Measurements from ENCODE around the gene DLG2.
"Not testable (repeated sequence)": the region's sequence is repeated elsewhere in the genome, so short reads cannot be mapped to it uniquely, and the experiment has no call there.

The DLG2 gene

GRCh38 chr11:85114786-85115185 is 512.4 kb downstream of the DLG2 start:
- Histone ChIP-seq H3K9me3 (ENCODE audit: low read length) (no peaks in the 10 kb centered on the region), H3K4me1 (ENCODE audit: insufficient read depth, low read length) (peaks cover 17% of the 10 kb centered on the region), H3K36me3 (ENCODE audit: insufficient read depth, low read length) (no peaks in the 10 kb centered on the region), H3K27me3 (ENCODE audit: insufficient read depth, low read length) (no peaks in the 10 kb centered on the region), H2AFZ (ENCODE audit: low read depth, low read length) (no peak overlapping the region), H3K4me3 (ENCODE audit: low read length) (no peak overlapping the region)

- H3K27me3 ChIP-seq (ENCODE audit: insufficient read depth, low read length); H3K36me3 ChIP-seq (ENCODE audit: insufficient read depth, low read length); H3K4me3 ChIP-seq (ENCODE audit: low read length); H2AFZ ChIP-seq (ENCODE audit: low read depth, low read length); H3K9me3 ChIP-seq (ENCODE audit: low read length); H3K4me1 ChIP-seq (ENCODE audit: insufficient read depth, low read length): not testable (repeated sequence)
Observed at GRCh38 chr11:85110246-85110645, 516.9 kb downstream of the DLG2 start.

DNA sequence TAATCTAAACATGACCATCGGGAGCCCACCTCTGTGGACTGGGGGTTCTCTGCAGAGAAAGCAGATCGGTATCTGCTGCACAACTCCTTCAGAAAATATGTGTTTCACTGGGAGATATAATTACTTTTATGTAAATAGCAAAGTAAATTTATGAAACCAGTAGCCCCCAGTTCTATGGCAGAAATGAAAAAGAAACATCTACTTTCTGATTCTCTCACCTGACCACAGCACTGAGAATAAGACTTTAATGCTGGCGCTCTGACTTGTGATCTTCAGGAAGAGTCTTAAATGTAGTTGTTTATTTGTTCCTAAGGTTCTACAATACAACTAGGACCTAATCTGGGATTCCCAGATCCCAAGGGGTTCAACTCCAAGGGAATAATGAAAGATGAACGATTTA is 518.0 kb downstream of the DLG2 start:
- H2AFZ ChIP-seq (ENCODE audit: low read depth, low read length): no peak overlapping the region
- H3K4me3 ChIP-seq (ENCODE audit: low read length): no peak overlapping the region
- H3K27me3 ChIP-seq (ENCODE audit: insufficient read depth, low read length): no peaks in the 10 kb centered on the region
- no peaks in the 10 kb centered on the region for H3K36me3 ChIP-seq (ENCODE audit: insufficient read depth, low read length)
- peaks cover 3% of the 10 kb centered on the region for H3K4me1 ChIP-seq (ENCODE audit: insufficient read depth, low read length)
- H3K9me3 ChIP-seq (ENCODE audit: low read length): no peaks in the 10 kb centered on the region

DNA sequence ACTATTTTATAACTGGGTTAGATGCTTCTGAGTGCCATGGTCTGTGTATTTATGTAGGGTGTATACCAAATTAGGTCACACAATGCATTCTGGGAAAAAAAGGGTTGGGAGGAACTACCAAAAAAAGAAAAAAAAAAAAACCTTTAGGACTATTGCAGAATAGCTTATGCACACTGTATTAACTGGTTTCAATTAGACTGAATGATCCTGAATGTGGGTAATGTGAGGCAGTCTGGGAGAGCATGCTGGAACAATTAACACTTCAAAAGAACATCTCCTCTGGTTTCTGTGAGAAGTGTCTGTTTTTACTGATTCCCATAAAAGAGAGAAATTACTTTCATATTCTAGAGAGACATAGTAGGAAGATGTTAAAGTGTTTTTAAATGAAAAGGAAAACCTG is 521.3 kb downstream of the DLG2 start:
- Histone ChIP-seq H3K36me3 (ENCODE audit: insufficient read depth, low read length) (no peaks in the 10 kb centered on the region), H3K4me3 (ENCODE audit: low read length) (no peak overlapping the region), H3K27me3 (ENCODE audit: insufficient read depth, low read length) (no peaks in the 10 kb centered on the region), H2AFZ (ENCODE audit: low read depth, low read length) (peak overlapping the region; percentile 47), H3K9me3 (ENCODE audit: low read length) (no peaks in the 10 kb centered on the region), H3K4me1 (ENCODE audit: insufficient read depth, low read length) (peaks cover 3% of the 10 kb centered on the region)

GRCh38 chr11:85099522-85099921 is 527.6 kb downstream of the DLG2 start:
- H3K36me3 ChIP-seq (ENCODE audit: insufficient read depth, low read length): no peaks in the 10 kb centered on the region
- H3K4me3 ChIP-seq (ENCODE audit: low read length): no peak overlapping the region
- no peaks in the 10 kb centered on the region for H3K27me3 ChIP-seq (ENCODE audit: insufficient read depth, low read length)
- no peaks in the 10 kb centered on the region for H3K4me1 ChIP-seq (ENCODE audit: insufficient read depth, low read length)
- H2AFZ ChIP-seq (ENCODE audit: low read depth, low read length): no peak overlapping the region
- no peaks in the 10 kb centered on the region for H3K9me3 ChIP-seq (ENCODE audit: low read length)

DNA sequence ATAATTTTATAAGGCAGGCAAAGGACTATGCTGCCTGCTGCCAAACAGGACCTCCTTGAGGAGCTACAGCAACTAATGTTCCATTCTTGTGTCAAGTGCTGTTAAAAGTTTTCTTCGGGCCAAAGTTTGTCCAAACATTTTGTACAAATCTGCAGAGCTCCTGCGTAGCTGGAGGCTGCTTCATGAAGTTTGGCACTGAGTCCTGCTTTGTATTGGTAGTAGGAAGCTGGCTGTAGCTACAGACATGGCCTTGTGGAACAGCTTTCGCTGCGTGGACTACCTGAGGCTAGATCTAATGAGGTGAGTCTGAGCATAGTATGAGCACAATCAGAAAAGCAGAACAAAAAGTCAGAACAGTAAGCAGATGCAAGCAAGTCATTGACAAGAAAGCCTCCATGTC is 528.1 kb downstream of the DLG2 start:
- no peaks in the 10 kb centered on the region for H3K9me3 ChIP-seq (ENCODE audit: low read length)
- H3K4me3 ChIP-seq (ENCODE audit: low read length): no peak overlapping the region
- no peak overlapping the region for H2AFZ ChIP-seq (ENCODE audit: low read depth, low read length)
- H3K36me3 ChIP-seq (ENCODE audit: insufficient read depth, low read length): no peaks in the 10 kb centered on the region
- no peaks in the 10 kb centered on the region for H3K27me3 ChIP-seq (ENCODE audit: insufficient read depth, low read length)
- H3K4me1 ChIP-seq (ENCODE audit: insufficient read depth, low read length): no peaks in the 10 kb centered on the region

DNA sequence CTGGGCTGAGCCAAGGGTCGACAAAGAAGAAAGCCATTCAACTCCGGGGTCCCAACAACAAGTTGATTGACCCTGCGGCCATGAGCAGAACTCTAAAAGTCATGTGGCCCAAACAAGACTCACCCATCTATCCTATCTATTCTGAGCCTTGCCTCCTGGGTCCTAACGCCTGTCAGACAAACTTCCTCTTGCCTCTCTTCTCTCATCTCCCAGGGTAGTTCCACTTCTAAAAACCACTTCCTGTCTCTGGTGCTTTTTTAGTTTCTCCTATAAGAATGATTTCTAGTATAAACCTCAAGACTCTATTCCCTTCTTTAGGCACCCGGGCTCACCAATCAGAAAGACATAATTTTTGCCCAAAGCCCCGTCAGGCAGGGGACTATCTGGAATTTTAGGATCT is 530.2 kb downstream of the DLG2 start:
- Histone ChIP-seq H2AFZ (ENCODE audit: low read depth, low read length) (no peak overlapping the region), H3K36me3 (ENCODE audit: insufficient read depth, low read length) (no peaks in the 10 kb centered on the region), H3K4me1 (ENCODE audit: insufficient read depth, low read length) (no peaks in the 10 kb centered on the region), H3K27me3 (ENCODE audit: insufficient read depth, low read length) (no peaks in the 10 kb centered on the region), H3K9me3 (ENCODE audit: low read length) (no peaks in the 10 kb centered on the region), H3K4me3 (ENCODE audit: low read length) (no peak overlapping the region)

DNA sequence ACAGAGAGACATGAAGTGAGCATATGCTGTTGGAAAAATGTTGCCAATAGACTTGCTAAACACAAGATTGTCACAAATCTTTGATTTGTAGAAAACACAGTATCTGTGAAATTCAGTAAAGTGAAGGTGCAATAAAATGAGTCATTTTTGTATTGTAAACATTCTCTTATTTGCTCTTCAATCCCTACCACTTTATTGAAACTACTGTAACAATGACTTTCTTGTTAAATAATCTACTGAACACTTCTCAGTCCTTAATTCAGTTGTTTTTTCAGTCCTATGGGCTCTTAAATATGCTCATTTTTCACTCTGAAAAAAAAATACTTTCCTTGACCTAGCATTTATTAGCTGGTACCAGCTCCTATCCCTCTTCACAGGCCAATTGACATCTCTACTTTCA is 531.9 kb downstream of the DLG2 start:
- no peaks in the 10 kb centered on the region for H3K27me3 ChIP-seq (ENCODE audit: insufficient read depth, low read length)
- H3K4me3 ChIP-seq (ENCODE audit: low read length): no peak overlapping the region
- H3K9me3 ChIP-seq (ENCODE audit: low read length): no peaks in the 10 kb centered on the region
- H2AFZ ChIP-seq (ENCODE audit: low read depth, low read length): no peak overlapping the region
- no peaks in the 10 kb centered on the region for H3K36me3 ChIP-seq (ENCODE audit: insufficient read depth, low read length)
- no peaks in the 10 kb centered on the region for H3K4me1 ChIP-seq (ENCODE audit: insufficient read depth, low read length)

GRCh38 chr11:85094795-85095194 is 532.3 kb downstream of the DLG2 start:
- H3K36me3 ChIP-seq (ENCODE audit: insufficient read depth, low read length): no peaks in the 10 kb centered on the region
- no peak overlapping the region for H3K4me3 ChIP-seq (ENCODE audit: low read length)
- H2AFZ ChIP-seq (ENCODE audit: low read depth, low read length): no peak overlapping the region
- H3K27me3 ChIP-seq (ENCODE audit: insufficient read depth, low read length): no peaks in the 10 kb centered on the region
- no peaks in the 10 kb centered on the region for H3K4me1 ChIP-seq (ENCODE audit: insufficient read depth, low read length)
- H3K9me3 ChIP-seq (ENCODE audit: low read length): no peaks in the 10 kb centered on the region

DNA sequence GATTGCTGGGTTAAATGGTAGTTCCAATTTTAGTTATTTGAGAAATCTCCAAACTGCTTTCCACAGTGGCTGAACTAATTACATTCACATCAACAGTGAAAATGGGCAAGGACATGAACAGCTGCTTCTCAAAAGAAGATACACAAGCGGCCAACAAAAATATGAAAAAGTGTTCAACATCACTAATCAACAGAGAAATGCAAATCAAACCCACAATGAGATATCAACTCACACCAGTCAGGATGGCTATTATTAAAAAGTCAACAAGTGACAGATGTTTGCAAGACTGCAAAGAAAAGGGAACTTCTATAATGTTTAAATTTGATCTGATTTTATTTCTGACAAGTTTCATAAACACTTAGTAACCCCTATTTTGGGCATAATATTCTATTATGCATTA is 537.5 kb downstream of the DLG2 start:
- no peak overlapping the region for H2AFZ ChIP-seq (ENCODE audit: low read depth, low read length)
- H3K27me3 ChIP-seq (ENCODE audit: insufficient read depth, low read length): no peaks in the 10 kb centered on the region
- no peaks in the 10 kb centered on the region for H3K36me3 ChIP-seq (ENCODE audit: insufficient read depth, low read length)
- H3K4me3 ChIP-seq (ENCODE audit: low read length): no peak overlapping the region
- H3K4me1 ChIP-seq (ENCODE audit: insufficient read depth, low read length): no peaks in the 10 kb centered on the region
- H3K9me3 ChIP-seq (ENCODE audit: low read length): no peaks in the 10 kb centered on the region

DNA sequence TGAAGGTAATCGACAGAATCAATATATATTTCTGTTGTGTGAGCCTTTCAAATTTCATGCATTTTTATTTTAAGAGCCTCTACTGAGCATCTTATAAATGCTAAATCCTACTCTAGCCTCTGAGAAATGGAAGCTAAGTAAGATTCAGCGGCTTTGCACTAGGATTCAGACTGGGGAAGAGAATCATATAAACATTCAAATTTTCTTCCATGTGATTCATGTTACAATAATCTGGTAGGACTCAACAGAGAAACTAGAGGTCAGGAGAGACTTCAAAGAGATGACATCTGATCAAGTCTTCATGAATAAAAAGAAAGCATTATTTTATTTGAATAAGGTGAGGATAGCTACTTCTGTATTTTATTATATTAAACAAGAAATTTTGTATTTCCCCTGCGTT is 538.9 kb downstream of the DLG2 start:
- Histone ChIP-seq H3K36me3 (ENCODE audit: insufficient read depth, low read length) (no peaks in the 10 kb centered on the region), H3K4me1 (ENCODE audit: insufficient read depth, low read length) (no peaks in the 10 kb centered on the region), H3K4me3 (ENCODE audit: low read length) (no peak overlapping the region), H3K9me3 (ENCODE audit: low read length) (no peaks in the 10 kb centered on the region), H2AFZ (ENCODE audit: low read depth, low read length) (no peak overlapping the region), H3K27me3 (ENCODE audit: insufficient read depth, low read length) (no peaks in the 10 kb centered on the region)

DNA sequence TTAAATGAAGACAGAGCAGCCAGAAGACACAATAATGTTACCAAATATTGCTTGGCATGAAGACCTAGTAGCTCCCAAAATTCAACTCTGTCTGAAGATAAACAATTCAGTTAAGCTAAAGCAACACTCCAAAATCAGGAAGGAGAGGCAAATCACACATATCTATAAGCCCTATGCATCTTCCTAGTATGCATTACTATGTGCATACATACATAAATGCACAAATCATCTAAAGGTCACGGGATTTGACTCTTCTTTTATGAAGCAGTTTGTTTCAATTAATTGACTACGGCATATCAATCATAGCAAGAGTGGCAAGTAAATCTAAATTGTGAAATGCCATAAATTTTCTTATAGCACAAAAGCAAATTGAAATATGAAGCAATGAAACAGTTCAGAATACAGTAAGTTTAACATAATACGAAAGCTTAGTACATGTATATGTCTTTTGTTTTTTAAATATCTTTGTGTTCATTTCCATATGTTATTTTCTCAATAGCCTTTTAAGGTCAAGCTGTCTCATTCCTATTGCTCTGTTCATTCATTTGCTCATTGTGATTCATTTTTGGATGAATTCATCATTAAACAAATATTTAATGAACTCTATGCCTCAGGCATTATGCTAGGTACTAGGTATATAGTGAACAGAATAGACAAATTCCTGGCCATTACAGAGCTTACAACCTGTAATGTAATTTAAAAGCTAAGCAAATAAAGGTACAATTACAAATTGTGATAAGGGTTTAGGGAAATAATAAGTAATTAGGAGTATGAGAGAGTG is 540.5 kb downstream of the DLG2 start:
- no peaks in the 10 kb centered on the region for H3K9me3 ChIP-seq (ENCODE audit: low read length)
- no peak overlapping the region for H2AFZ ChIP-seq (ENCODE audit: low read depth, low read length)
- no peaks in the 10 kb centered on the region for H3K36me3 ChIP-seq (ENCODE audit: insufficient read depth, low read length)
- H3K27me3 ChIP-seq (ENCODE audit: insufficient read depth, low read length): no peaks in the 10 kb centered on the region
- H3K4me1 ChIP-seq (ENCODE audit: insufficient read depth, low read length): no peaks in the 10 kb centered on the region
- no peak overlapping the region for H3K4me3 ChIP-seq (ENCODE audit: low read length)

DNA sequence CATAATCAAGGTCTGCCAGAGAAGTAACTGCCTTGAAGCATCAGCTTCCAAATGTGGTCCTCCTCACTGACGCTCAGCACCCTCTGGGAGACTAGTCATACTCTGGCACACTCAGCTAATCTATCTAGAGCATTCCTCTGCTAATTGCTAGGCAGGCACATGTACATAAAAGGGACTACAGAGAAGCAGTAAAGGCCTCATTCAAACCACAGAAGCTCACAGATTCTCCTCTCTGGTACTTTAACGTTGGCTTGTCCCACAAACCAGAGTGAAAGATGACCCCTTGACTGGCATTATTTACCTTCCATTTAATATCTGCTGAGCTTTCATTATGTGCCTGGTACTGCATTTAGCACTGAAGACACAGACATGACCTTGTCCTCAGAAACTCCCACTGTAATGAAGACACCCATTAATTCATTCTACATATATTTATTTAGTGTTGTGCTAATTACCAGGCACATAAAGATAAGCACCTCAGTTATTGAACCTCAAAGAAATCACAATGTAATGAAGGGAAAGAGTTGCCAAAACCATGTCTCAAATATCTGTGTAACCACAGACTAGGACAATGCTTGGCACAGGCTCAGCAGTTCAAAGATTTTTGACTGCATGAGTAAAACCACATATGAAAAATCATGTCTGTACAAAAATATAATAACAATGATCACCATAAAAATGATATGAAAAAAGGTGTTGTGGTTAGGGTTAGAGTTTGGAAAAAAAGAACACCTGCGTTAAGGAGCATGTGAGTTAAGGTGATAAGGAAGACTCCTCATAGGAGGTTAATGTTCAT is 550.4 kb downstream of the DLG2 start:
- H3K9me3 ChIP-seq (ENCODE audit: low read length): no peaks in the 10 kb centered on the region
- no peaks in the 10 kb centered on the region for H3K36me3 ChIP-seq (ENCODE audit: insufficient read depth, low read length)
- H2AFZ ChIP-seq (ENCODE audit: low read depth, low read length): no peak overlapping the region
- H3K27me3 ChIP-seq (ENCODE audit: insufficient read depth, low read length): no peaks in the 10 kb centered on the region
- H3K4me3 ChIP-seq (ENCODE audit: low read length): no peak overlapping the region
- no peaks in the 10 kb centered on the region for H3K4me1 ChIP-seq (ENCODE audit: insufficient read depth, low read length)

Measured in neuron (in vitro differentiated cells).